LHCN-M2 (cell line): ENCODE results near the gene ABCA4. TPM values are rescaled to one million over a fixed set of nuclear protein-coding genes. Genes with fewer than 3 reads are reported as not detected.

Source experiments
- DNase-seq: peaks from one replicate; pipeline ENCODE4 v3.0.0-alpha.2; 2012; ENCODE audit warnings: low read depth
- total RNA-seq: library from RNA; depleted of rRNA; stranded (reverse); fragments of >200 nt; gene quantifications from 2 replicates; pipeline ENCODE4 v1.2.3, GENCODE V29; 2014

ABCA4 gene
- total RNA-seq, 1 experiment from 2014 or later = 0.06 TPM

DNA sequence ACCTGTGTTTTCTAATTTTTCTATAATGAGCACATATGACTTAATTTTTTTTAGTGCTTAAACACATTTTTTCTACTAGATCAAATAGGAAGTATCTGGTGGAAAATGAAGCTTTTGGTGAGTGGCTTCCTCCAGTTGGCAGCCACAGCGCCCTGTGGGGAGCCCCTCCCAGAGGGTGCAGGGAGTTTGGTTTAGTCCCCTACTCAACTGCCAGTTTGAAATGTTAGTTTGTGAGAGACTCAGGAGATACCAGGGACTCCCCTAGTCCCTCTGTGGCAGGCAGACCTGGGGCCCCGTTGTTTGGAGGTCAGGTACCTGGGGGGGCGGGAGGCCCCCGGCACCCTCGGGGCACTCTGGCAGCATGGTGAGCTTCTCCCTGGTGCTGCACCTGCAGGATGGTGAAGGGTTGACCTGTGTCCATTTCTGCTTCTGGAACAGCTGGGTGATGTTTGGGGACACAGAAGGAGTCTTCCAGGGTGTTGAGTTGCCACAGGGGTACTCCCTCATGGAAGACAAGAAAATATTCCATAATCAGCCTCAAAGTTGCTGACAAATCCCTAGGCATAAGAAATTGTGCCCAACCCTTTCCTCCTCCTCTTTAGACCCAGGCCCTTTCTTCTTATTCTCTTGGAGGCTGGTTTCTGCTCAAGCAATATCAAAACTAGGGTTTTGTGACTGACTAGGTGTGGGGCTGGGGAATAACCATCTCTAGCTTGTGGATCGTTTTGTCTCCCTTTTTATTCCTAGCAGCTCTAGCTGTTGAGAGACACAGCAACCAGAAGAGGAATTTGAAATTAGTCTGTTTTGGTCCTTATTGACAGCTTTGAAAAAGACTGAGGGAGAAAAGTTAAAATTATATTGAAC is 91.6 kb downstream of the ABCA4 start:
- no peak for DNase-seq

- no peak for DNase-seq
Observed at GRCh38 chr1:94027721-94028515, 93.0 kb downstream of the ABCA4 start.

GRCh38 chr1:94026619-94027380 is 94.1 kb downstream of the ABCA4 start:
- DNase-seq = no peak

GRCh38 chr1:94025383-94026340 is 95.3 kb downstream of the ABCA4 start:
- peak; percentile 65 for DNase-seq

DNA sequence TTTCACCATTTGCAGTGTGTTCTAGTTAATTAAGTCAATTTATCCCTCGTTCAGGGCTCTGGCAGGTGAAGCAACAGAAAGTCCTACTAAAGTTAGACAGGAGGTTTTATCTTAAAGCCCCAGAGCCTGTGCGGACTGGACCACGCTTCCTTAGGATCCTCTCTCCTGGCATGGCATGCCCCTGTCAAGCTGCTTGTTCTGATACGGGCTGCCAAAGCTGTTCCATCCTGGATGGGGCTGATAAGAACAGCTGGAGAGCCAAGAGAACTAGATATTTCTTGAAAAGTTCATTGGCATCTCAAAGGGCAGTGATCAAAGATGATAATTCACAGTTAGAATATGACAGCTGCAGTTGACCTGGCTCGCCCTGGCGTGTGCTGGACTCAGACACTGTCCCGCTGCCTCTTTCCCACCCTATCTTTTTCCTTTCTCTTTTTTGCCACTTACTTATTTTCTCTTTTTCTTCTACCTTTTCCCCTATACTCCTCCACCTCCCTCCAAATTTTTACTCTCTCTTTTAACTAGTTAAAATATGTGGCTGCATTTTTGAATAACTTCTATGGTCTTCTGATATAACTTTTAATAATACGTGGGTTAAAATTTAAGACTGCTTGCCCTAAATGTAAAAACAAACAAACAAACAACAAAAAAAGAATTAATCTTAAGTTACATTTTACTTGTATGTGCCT is 96.7 kb downstream of the ABCA4 start:
- no peak for DNase-seq

DNA sequence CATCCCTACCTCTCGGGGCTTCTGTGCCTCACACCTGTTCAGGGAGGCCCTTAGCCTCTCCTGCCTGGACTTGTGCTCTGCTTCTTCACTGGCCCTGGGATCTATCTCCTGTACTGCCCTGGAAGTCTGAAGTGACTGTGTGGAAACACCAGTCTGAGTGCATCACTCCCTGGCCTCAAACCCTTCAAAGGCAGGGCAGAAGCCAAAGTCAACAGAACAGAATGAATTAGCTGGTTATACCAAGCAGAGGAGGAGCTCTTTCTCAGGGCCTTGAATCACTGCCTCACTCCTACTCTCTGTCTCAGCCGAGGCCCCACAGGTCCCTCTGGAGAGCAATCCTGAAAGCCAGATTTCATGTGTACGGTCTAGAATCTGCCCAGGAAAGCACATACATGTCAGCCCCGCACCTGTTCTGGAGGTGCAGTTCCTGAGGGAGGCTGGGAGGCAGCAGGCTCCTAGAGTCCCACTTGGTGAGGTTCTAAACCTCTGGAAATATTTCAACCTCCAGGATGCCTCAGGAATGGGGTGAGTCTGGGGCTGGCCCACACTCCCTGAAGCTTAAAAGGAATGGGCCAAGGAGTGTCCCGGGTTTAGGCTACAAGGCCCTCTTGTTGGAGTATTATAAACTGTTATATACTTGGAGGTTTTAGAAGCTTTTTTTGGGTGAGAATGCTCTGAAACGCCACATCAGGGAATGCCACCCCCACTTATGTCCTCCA is 98.3 kb downstream of the ABCA4 start:
- DNase-seq = peak; percentile 47

- DNase-seq = no peak
Observed at GRCh38 chr1:94020764-94021579, 100.0 kb downstream of the ABCA4 start.

DNA sequence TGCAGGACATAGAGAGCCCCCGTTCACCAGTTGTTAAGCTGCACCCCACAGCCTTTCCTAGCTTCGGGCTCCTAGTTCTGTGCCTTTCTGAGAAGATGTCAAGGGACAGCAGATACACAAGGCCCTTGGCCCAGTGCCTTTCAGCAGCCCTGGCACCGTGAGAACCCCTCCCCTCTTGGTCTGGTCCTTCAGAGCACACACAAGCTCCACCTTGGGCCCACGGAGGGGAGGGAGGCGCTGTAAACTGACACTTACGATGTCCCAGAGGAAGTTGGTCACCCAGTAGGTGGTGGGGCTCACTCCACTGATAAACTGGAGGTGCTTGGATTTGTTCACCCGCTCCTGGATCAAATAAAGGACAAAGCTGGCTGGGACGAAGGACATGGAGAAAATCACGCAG is 101.6 kb downstream of the ABCA4 start:
- no peak for DNase-seq

DNA sequence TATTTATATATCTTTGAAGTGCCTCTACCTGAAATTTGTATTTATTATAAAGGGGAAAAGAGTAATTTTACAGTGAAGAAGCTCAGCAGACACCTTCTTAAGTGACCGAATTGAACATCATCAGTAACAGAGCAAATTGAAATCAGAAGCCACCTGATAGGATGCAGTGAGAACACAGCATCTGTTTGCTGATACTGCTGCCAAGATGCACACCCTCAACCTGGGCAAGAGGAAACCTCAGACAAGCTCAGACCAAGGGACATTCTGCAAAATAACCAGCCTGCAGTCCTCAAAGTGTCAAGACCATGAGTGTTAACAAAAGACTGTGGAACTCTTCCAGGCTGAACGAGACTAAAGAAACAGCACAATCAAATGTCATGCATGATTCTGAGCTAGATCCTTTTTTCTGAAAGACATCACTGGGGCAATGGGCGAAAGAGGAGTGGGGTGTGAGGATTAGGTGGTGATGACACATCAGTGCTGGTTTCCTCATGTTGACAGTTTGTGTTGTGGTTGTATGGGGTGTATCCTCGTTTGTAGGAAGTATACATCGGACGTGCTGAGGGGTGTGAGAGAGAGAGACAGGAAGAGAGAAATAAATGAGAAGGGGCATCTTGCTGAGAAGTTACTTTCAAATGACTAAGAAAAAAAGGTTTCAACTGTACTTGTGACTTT is 103.7 kb downstream of the ABCA4 start:
- no peak for DNase-seq

- no peak for DNase-seq
Observed at GRCh38 chr1:94015489-94015817, 105.5 kb downstream of the ABCA4 start.

DNA sequence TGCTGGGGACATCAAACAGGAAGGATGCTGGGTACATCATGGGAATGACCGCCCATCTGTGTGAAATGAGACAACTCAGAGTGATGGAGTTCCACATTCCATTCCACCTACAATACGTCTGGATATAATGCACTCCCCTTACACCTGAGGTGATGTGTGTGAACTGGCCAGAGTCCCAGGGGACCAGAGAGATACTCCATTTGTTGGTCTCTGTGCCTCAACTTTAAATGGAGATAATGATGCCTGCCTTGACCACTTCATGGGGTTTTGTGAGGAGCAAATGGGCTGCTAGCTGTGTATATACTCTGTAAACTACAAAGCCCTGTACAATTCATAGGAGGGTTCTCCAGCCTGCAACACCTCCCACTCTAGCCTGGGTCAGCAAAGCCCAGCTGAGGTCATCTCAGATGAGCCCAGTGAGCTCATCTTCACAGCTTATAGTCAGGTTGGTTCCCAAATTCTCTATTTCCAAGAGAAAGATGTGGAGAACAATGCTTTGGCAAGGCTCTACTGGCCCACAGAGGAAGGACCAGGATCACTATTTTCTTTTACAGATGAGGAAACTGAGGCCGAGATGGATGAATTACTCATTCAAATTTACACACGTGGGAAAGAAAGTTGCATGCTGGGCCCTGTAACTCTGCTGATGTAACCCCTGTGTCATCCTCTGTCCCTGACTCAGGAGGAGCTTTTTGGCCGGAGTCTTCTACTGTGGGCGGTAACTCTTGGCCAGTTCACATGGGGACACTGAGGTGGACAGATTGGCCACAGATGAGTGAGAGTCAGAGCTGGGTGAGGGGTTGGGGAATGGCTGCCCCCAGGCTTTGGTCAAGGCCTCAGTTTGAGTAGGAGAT is 106.1 kb downstream of the ABCA4 start:
- DNase-seq = no peak

GRCh38 chr1:94014087-94014486 is 106.9 kb downstream of the ABCA4 start:
- no peak for DNase-seq

- no peak for DNase-seq
Observed at GRCh38 chr1:94013367-94013878, 107.5 kb downstream of the ABCA4 start.

- DNase-seq = no peak
Observed at GRCh38 chr1:94012708-94013366, 108.1 kb downstream of the ABCA4 start.

DNA sequence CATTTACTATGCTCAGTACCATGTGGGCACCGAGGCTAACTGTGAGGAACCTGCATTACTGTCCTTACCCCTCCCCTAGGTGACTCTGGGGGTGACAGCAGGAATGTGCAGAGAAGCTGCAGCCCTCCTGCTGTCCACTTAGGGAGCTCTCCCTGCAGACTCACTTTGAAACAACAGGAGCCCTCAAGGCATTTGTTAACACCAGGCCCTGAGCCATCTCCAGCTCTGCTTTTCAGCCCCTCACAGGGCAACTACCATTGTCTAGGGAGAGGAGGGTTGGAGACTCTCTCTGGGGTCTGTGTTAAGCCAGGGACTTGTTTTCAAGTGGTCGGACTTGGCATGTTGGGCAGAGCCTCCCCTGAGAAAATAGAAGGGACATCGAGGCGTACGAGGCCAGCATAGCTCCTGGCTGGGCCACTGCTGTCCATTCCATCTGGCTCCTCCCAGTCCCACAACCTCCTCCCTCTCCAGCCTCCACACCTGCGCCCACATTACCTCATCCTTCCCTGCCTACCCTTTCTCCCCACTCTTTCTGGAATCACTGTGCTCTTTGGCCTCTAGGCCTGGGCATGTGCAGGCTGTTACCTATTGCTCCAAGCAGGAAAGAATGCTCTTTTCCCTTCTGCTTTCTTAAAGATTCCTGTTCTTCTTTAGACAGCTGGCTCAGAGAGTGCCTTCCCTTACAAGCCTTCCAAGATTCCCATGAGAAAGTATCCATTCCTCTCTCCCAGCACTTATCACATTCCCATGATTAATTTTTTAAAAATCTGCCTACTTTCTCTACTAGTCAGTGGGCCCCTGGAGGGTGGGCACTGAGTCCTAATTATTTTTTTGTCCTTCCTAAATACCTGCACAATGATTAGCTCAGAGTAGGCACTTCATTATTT is 109.0 kb downstream of the ABCA4 start:
- no peak for DNase-seq
